AG09309 (cell line): Measurements from ENCODE around the gene PIPOX.

Experiments
- DNase-seq: peaks from one replicate; pipeline ENCODE4 v3.0.0-alpha.2; 2010; ENCODE audit warnings: low read depth
- H3K4me3 ChIP-seq: 2 replicates; pipeline ENCODE4 v1.5.1; 2011; ENCODE audit warnings: mild to moderate bottlenecking, low read depth, low read length, moderate library complexity; ENCODE audit not compliant: control insufficient read depth
- TF ChIP-seq, protein P1 (sequence below): IDR thresholded peaks from 2 replicates; pipeline ENCODE4 v1.5.1; 2011; ENCODE audit warnings: mild to moderate bottlenecking, low read depth, low read length, inconsistent platforms; ENCODE audit not compliant: insufficient read depth, control insufficient read depth; ENCODE audit errors: missing control alignments

Gene PIPOX

DNA sequence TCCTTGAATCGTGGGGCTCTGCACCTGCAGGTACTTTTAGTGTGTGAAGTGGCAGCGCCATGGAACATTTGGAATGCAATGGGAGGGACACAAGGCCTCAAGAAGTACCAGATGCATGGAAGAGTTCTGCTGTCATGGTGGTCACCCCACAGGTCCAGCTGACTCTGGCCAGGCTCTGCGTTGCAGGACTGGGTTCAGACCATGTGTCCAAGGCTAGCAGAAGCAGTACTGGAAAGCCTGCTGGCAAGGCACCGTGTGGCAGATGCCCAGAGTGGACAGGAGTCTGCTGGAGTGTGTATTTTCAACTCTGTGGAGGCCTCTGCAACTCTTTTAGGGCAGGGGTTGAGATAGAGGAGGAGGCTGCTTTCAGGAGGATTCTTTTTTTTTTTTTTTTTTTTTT, 2.1 kb downstream of the PIPOX start:
- TF ChIP-seq, protein P1, sequence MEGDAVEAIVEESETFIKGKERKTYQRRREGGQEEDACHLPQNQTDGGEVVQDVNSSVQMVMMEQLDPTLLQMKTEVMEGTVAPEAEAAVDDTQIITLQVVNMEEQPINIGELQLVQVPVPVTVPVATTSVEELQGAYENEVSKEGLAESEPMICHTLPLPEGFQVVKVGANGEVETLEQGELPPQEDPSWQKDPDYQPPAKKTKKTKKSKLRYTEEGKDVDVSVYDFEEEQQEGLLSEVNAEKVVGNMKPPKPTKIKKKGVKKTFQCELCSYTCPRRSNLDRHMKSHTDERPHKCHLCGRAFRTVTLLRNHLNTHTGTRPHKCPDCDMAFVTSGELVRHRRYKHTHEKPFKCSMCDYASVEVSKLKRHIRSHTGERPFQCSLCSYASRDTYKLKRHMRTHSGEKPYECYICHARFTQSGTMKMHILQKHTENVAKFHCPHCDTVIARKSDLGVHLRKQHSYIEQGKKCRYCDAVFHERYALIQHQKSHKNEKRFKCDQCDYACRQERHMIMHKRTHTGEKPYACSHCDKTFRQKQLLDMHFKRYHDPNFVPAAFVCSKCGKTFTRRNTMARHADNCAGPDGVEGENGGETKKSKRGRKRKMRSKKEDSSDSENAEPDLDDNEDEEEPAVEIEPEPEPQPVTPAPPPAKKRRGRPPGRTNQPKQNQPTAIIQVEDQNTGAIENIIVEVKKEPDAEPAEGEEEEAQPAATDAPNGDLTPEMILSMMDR: no peak
- no peak for DNase-seq

DNA sequence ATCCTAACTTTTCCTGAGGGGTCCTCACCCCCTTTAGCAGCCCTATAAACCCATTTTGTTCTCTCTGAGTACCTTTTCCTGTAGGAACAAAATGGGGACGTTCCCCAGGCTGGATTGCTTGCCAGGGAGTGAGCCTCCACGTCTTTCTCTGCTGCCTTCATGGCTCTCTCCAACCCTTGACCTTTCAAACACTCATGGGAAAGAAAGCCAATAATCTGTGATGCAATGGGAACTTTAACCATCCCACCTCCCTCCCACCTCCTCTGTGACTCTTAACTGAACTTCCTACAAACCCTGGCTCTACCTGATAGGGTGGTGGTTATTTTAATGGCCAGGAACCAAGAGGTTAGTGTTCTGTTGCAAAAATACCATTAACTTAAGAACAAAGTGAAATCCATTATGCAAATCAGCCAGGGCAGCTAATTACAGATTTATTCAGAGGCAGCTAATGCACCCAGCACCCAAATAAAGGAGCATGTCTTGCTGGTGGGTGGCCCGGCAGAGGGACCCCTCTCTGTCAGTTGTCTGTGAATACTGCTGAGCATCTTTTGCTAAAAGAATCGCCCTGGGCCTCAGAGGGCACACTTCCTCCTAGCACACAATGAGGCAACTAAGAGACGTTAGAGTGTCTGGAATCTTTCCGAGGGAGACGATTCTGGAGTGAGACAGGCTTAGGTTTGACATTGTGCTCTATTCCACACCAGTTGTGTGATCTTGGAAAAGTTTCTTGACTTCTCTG, 3.0 kb downstream of the PIPOX start:
- DNase-seq: no peak
- TF ChIP-seq, protein P1: no peak
- H3K4me3 ChIP-seq: no peak overlapping the region

More for the DNA sequence above, 2.1 kb downstream of the PIPOX start:
- no peak overlapping the region for H3K4me3 ChIP-seq

DNA sequence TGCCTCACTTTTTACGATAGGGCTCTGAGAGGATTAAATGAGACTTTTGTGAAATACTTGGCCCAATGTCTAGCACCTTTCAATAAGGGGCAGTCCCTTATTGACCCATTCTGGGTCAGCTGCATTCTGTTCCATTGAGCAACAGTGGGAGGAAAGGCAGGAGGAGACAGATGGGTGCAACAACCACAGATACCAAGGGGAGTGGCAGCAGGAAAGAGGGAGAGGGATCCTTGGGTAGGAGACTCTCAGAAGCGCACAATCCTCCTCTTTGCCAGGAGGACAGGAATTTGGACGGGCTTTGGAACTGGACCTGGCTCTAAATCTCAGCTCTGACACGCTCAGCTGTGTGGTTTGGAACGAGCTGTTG, 3.5 kb downstream of the PIPOX start:
- no peak overlapping the region for H3K4me3 ChIP-seq
- DNase-seq: no peak
- TF ChIP-seq, protein P1: no peak

DNA sequence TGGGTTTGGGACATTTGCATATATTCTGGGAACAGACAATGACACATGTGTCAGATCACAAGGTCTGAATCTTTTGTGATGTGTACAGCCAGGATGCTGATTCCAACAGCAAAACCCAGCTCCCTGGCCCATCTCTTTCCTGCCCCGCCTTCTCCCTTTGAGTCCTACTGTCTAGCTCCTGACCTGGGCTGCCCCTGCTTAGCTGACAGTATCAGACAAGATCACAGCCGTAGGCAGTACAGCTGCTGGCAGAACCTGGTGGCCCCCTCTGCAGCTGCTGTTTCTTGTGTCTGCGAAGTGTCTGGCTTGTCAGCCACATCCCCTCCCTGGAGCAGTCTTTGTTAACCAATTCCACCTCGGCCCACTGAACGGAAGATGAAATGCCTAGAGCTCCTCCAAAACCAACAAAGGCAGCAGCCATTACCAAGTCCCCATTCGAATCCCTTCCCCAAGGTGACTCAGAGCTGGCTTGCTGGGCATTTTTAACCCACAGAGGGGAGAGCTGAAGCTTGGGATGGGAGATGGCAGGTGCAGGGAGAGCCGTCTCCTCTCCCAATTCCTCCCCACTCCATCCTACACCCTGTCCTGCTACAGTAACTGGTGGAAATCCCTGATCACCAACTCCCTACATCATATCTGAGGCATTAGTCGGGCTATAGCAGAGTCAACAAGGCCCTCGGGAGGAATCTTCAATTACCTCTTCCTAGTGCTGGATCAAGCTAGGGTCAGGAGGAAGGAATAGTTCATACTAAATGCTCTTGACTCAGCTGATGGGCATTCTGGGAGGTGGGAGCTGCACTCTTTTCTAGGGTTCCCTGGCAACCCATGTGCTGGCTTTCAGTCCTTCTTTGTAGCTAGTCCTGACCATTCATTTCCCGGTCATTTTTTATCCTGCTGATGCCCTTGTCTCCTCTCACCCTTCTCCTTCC, 5.8 kb downstream of the PIPOX start:
- H3K4me3 ChIP-seq: no peak overlapping the region
- TF ChIP-seq, protein P1: no peak
- DNase-seq: no peak

DNA sequence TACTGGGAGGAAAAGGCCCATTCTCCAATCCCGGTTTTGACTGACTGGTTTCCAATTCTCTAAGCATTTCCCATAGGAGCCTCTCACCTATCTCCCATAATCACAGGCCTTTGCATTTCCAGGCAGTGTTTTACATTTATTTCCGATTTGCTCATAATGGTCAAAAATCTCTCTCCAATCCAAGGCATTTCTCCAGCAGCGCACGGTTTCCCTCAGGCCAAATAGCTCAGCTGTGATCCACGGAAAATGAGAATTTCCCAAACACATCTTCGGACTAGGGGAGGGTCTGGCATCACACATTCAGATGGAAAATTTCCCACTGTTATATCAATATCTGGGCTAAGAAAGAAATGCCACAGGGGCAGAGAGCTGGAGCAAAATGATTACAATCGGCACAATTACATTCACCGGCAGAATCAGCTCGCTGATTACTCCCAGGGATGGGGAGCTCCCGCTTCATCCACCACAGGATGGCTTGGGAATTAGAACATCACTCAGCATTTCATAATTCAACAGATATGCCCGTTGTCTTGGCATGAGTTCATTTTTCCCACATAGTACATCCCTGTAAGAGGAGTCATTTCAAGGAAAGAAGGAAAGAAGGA, 6.7 kb downstream of the PIPOX start:
- no peak overlapping the region for H3K4me3 ChIP-seq
- no peak for DNase-seq
- TF ChIP-seq, protein P1: no peak

GRCh38 chr17:29050176-29050575, 7.2 kb downstream of the PIPOX start:
- DNase-seq: no peak
- TF ChIP-seq, protein P1: no peak
- H3K4me3 ChIP-seq: no peak overlapping the region
